ENCODE data around the gene CAMTA2. TPM values are rescaled to one million over a fixed set of nuclear protein-coding genes. Genes with fewer than 3 reads are reported as not detected.
A peak's percentile ranks its signal among the peaks of the same experiment; 100 is the strongest.

CAMTA2 gene
- total RNA-seq, 1 experiment from 2014 or later, result 9.5 TPM

DNA sequence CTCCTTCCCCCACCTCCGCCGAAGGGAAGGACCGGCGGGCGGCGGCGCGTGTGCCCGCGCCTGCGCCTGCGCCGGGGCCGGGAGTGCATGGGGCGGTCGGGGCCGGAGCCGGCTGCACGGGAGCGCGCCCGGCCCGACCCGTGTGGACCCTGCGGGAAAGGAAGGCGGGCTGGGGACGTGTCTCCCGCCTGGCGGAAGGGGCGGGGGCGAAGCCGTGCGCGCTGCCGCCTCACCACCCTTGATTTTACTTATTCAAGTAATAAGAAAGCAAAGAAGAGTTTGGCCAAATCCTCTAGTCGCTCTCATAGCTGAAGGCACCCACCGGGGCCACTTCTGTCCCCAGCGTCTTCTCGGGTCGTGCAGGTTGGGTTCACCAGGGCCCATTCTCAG is 38.5 kb downstream of the CAMTA2 start:
- H3K9me2 ChIP-seq (replicated peaks; ENCODE audit: insufficient read depth, low read length), result no peaks in the 10 kb centered on the region
- peak; percentile 96 for DNase-seq
- peak overlapping the region; percentile 94 for H3K9ac ChIP-seq (ENCODE audit: low read length)
- peak overlapping the region; percentile 98 for H3K4me2 ChIP-seq (ENCODE audit: low read depth, low read length, poor library complexity, severe bottlenecking)
- H3K4me1 ChIP-seq (ENCODE audit: low read length), result peaks cover 58% of the 10 kb centered on the region
- H3K4me3 ChIP-seq (ENCODE audit: low read length), result peak overlapping the region; percentile 99
- H3K79me2 ChIP-seq (ENCODE audit: low read length), result peaks cover 38% of the 10 kb centered on the region
- H3K27me3 ChIP-seq (ENCODE audit: low read length), result no peaks in the 10 kb centered on the region
- H3K9me3 ChIP-seq (ENCODE audit: low read length), result no peaks in the 10 kb centered on the region
- peak overlapping the region; percentile 98 for H3K27ac ChIP-seq (ENCODE audit: low read length)
- H2AFZ ChIP-seq (ENCODE audit: low read length), result no peak overlapping the region
- H3K36me3 ChIP-seq (ENCODE audit: insufficient read depth, low read length), result peaks cover 21% of the 10 kb centered on the region
- H4K20me1 ChIP-seq (ENCODE audit: insufficient read depth, low read depth, low read length), result peaks cover 35% of the 10 kb centered on the region

DNA sequence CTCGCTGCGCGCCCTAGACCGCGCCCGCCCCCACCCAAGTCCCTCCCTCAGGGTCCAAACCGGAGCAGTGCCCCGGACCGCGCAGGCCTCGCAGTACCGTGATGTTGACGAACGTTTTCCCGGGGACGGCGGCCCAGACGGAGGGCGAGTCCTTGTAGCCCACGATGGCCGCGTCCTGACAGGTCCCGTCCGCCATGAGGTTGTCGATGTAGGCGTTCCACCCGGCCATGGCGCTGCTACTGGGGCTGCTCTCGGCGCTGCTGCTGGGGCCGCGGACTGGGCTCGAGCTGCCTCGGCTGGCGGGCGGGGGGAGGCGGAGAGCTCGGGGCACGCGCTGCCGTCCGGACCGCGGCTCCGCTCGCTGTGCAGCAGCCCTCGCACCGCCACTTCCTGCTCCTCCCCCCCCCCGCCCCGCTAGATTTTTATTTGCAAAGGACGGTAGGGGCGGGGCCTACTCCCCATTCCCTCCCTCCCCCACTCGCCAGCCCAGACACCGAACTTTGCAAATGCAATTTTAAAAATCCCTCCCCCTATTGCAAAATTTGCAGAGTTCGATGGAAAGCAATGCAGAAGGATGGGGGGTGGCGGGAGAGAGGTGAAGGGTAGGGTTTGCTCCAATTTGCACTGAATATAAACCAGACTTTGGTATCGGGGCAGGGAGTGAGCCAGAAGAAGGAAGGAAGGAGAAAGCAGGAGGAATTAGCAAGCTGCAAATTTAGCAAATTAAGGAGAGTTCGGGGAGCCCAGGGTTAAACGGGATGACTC is 39.1 kb downstream of the CAMTA2 start, which contains the start of gene PFN1:
PFN1 (minus strand) TSS at position 365 of the 765 bp plus-strand sequence; CDS start at position 229, 136 bp downstream.
- Histone ChIP-seq H2AFZ (ENCODE audit: low read length) (no peak within 1 kb of the TSS), H3K4me1 (ENCODE audit: low read length) (peaks cover 63% of the 10 kb centered on the region), H3K79me2 (ENCODE audit: low read length) (peaks cover 38% of the 10 kb centered on the region)

DNA sequence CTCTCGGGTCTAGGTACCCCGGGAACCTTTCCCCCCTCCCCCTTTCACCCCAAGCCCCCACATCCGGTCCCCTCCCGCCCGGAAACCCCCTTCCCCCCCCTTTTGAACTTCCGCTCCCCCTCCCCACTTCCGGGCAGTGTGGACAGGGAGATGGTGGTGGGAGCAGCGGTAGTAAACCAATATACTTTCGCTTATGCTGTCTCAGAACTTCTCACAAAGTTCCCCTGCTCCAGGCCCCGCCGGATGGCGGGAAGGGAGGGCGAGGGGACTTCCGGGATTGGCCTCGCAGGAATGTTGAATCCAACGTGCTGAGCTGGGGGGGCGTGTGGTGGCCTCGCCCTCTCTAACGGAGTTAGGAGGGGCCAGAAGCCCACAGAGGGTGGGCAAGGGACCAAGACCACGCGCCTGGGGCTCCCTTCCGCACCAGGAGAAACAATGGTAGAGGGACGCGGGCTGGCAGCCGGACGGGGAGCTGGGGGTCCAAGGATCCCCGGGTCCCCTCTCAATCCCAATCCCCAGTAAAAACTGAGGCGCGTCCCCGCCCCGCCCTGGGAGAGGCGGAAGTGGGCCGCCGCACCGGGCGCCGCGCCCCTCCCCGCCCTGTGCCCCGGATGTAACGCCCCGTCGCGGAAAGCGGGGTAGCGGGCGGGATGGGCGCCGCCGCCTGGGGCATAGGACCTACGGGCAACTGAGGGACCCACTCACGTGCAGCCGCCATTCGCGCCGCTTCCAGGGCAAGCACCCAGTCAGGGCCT is 39.9 kb downstream of the CAMTA2 start:
- peaks cover 43% of the 10 kb centered on the region for H3K79me2 ChIP-seq (ENCODE audit: low read length)

More for the DNA sequence above, 39.1 kb downstream of the CAMTA2 start, which contains the start of gene PFN1:
- DNase-seq, result peak; percentile 98
- no peaks in the 10 kb centered on the region for H3K9me2 ChIP-seq (replicated peaks; ENCODE audit: insufficient read depth, low read length)
- H3K27ac ChIP-seq (ENCODE audit: low read length), result peak within 1 kb of the TSS; percentile 98
- H3K4me3 ChIP-seq (ENCODE audit: low read length), result peak within 1 kb of the TSS; percentile 99
- H3K36me3 ChIP-seq (ENCODE audit: insufficient read depth, low read length), result peaks cover 24% of the 10 kb centered on the region
- no peaks in the 10 kb centered on the region for H3K27me3 ChIP-seq (ENCODE audit: low read length)
- peaks cover 35% of the 10 kb centered on the region for H4K20me1 ChIP-seq (ENCODE audit: insufficient read depth, low read depth, low read length)
- peak within 1 kb of the TSS; percentile 100 for H3K9ac ChIP-seq (ENCODE audit: low read length)
- no peaks in the 10 kb centered on the region for H3K9me3 ChIP-seq (ENCODE audit: low read length)
- peak within 1 kb of the TSS; percentile 98 for H3K4me2 ChIP-seq (ENCODE audit: low read depth, low read length, poor library complexity, severe bottlenecking)

DNA sequence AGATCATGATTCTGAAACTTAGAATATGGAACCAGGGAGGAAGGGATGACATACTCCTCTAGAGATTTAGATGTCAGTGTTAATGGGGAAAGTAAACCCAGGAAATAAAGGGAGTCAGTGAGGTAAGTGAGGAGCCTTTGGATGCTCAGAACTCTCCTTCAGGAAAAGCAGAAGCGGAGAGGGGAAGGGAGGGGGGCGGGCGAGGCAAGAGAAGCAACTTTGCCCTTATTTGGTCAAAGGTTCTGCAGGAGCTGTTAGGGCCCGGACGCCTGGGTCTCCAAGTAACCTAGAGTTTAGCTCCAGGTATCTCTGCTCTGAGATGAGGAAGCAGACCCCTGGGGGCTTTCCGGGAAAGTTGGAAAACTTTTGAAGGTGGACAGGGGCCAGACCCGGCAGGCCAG is 40.5 kb downstream of the CAMTA2 start:
- DNase-seq, result no peak
- no peaks in the 10 kb centered on the region for H3K9me3 ChIP-seq (ENCODE audit: low read length)
- peaks cover 35% of the 10 kb centered on the region for H4K20me1 ChIP-seq (ENCODE audit: insufficient read depth, low read depth, low read length)
- H3K79me2 ChIP-seq (ENCODE audit: low read length), result peaks cover 49% of the 10 kb centered on the region
- H3K9ac ChIP-seq (ENCODE audit: low read length), result peak overlapping the region; percentile 100
- no peaks in the 10 kb centered on the region for H3K9me2 ChIP-seq (replicated peaks; ENCODE audit: insufficient read depth, low read length)
- no peaks in the 10 kb centered on the region for H3K27me3 ChIP-seq (ENCODE audit: low read length)
- H3K36me3 ChIP-seq (ENCODE audit: insufficient read depth, low read length), result peaks cover 35% of the 10 kb centered on the region
- H3K4me2 ChIP-seq (ENCODE audit: low read depth, low read length, poor library complexity, severe bottlenecking), result peak overlapping the region; percentile 98
- H3K4me1 ChIP-seq (ENCODE audit: low read length), result peaks cover 77% of the 10 kb centered on the region
- peak overlapping the region; percentile 98 for H3K27ac ChIP-seq (ENCODE audit: low read length)
- H2AFZ ChIP-seq (ENCODE audit: low read length), result no peak overlapping the region
- H3K4me3 ChIP-seq (ENCODE audit: low read length), result peak overlapping the region; percentile 99

More for the DNA sequence above, 39.9 kb downstream of the CAMTA2 start:
- Histone ChIP-seq H3K4me3 (ENCODE audit: low read length) (peak overlapping the region; percentile 99), H2AFZ (ENCODE audit: low read length) (no peak overlapping the region), H3K9me2 (replicated peaks; ENCODE audit: insufficient read depth, low read length) (no peaks in the 10 kb centered on the region), H3K27me3 (ENCODE audit: low read length) (no peaks in the 10 kb centered on the region), H3K4me2 (ENCODE audit: low read depth, low read length, poor library complexity, severe bottlenecking) (peak overlapping the region; percentile 98), H3K36me3 (ENCODE audit: insufficient read depth, low read length) (peaks cover 31% of the 10 kb centered on the region), H4K20me1 (ENCODE audit: insufficient read depth, low read depth, low read length) (peaks cover 35% of the 10 kb centered on the region), H3K9me3 (ENCODE audit: low read length) (no peaks in the 10 kb centered on the region), H3K9ac (ENCODE audit: low read length) (peak overlapping the region; percentile 100), H3K27ac (ENCODE audit: low read length) (peak overlapping the region; percentile 98), H3K4me1 (ENCODE audit: low read length) (peaks cover 71% of the 10 kb centered on the region)
- peak; percentile 84 for DNase-seq

DNA sequence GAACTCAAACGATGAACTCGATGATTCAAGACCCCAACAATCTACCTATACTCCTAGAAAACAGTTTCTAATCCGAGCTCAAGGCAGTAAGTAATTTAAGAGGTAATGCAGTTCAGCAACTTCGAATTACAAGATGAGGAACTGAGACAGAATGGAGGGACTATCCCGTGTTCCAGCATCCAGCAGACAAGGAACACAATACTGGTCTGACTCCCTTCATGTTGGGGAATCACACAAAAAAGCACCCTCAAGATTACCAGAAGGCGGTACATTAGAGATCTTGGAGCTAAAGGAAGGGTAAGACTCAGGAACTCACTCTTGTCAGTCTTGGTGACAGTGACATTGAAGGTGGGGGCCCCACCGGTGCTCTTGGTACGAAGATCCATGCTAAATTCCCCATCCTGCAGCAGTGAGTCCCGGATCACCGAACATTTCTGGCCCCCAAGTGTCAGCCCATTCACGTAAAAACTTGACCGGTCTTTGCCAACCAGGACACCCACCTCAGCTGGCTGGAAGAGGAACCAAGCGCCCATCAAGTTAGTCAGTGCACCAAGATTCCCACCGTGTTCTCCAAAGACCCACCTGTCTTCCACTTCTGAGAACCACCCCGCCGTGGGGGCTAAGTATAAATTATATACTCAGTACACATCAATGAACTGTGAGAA is 41.0 kb downstream of the CAMTA2 start:
- H3K36me3 ChIP-seq (ENCODE audit: insufficient read depth, low read length), result peaks cover 35% of the 10 kb centered on the region
- H3K9me3 ChIP-seq (ENCODE audit: low read length), result no peaks in the 10 kb centered on the region
- no peaks in the 10 kb centered on the region for H3K27me3 ChIP-seq (ENCODE audit: low read length)
- H3K9me2 ChIP-seq (replicated peaks; ENCODE audit: insufficient read depth, low read length), result no peaks in the 10 kb centered on the region
- H3K9ac ChIP-seq (ENCODE audit: low read length), result peak overlapping the region; percentile 100
- H3K4me1 ChIP-seq (ENCODE audit: low read length), result peaks cover 78% of the 10 kb centered on the region
- peak overlapping the region; percentile 98 for H3K27ac ChIP-seq (ENCODE audit: low read length)
- peak overlapping the region; percentile 98 for H3K4me2 ChIP-seq (ENCODE audit: low read depth, low read length, poor library complexity, severe bottlenecking)
- no peak for DNase-seq
- H3K4me3 ChIP-seq (ENCODE audit: low read length), result peak overlapping the region; percentile 99
- peaks cover 55% of the 10 kb centered on the region for H3K79me2 ChIP-seq (ENCODE audit: low read length)
- no peak overlapping the region for H2AFZ ChIP-seq (ENCODE audit: low read length)
- H4K20me1 ChIP-seq (ENCODE audit: insufficient read depth, low read depth, low read length), result peaks cover 35% of the 10 kb centered on the region

DNA sequence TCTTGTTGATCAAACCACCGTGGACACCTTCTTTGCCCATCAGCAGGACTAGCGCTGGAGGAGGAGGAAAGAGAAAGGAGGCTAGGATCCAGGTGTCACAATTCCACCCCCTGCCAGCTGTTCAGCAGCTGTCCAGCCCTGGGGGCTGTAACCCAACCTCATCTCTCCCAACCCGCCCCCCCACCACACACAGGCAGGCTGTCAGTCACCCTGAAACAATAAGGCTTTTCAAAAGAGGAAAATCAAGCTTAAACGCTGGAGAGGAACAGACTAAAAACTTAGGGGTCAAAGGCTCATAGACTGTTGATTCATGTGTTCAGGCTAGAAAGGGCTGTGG is 41.6 kb downstream of the CAMTA2 start:
- H2AFZ ChIP-seq (ENCODE audit: low read length), result no peak overlapping the region
- no peak for DNase-seq
- peak overlapping the region; percentile 99 for H3K4me3 ChIP-seq (ENCODE audit: low read length)
- H3K9me2 ChIP-seq (replicated peaks; ENCODE audit: insufficient read depth, low read length), result no peaks in the 10 kb centered on the region
- H3K79me2 ChIP-seq (ENCODE audit: low read length), result peaks cover 56% of the 10 kb centered on the region
- H3K36me3 ChIP-seq (ENCODE audit: insufficient read depth, low read length), result peaks cover 35% of the 10 kb centered on the region
- peak overlapping the region; percentile 100 for H3K9ac ChIP-seq (ENCODE audit: low read length)
- peak overlapping the region; percentile 98 for H3K4me2 ChIP-seq (ENCODE audit: low read depth, low read length, poor library complexity, severe bottlenecking)
- no peaks in the 10 kb centered on the region for H3K9me3 ChIP-seq (ENCODE audit: low read length)
- no peaks in the 10 kb centered on the region for H3K27me3 ChIP-seq (ENCODE audit: low read length)
- peak overlapping the region; percentile 98 for H3K27ac ChIP-seq (ENCODE audit: low read length)
- peaks cover 74% of the 10 kb centered on the region for H3K4me1 ChIP-seq (ENCODE audit: low read length)
- H4K20me1 ChIP-seq (ENCODE audit: insufficient read depth, low read depth, low read length), result peaks cover 35% of the 10 kb centered on the region

DNA sequence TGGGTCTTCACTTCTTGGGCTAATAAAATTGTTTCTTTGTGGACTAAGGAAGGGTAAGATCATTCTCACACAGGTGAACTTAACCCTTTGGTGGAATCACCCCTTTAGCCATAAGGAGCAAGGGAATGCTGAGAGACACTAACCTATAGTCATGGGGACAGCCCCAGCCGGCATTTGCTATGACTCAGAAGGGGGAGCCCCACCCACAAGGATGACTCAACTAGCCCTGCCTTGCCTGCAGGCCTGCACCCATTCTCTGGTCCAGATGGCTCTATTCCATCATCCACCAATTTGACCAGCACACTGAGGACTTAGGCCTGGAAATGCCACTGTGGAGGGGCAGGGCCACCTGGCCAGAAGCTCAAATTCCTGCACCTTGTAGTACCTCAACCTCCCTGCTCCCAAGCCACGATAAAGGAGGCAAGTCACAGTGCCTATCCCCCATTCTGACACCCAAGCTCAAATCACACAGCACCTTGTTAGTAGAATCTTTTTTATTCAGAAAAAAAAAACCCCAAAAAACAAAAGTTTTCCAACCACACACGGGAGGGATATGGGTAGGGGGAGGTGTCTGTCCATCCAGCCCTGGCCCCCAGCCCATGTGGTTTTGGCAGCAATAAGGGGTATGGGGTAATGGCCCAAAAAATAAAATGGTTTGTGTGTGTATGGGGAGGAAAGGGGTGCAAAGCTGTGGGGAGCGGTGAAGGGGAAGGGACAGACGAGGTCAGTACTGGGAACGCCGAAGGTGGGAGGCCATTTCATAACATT is 42.1 kb downstream of the CAMTA2 start:
- H3K9me3 ChIP-seq (ENCODE audit: low read length), result no peaks in the 10 kb centered on the region
- peaks cover 35% of the 10 kb centered on the region for H3K36me3 ChIP-seq (ENCODE audit: insufficient read depth, low read length)
- no peak overlapping the region for H2AFZ ChIP-seq (ENCODE audit: low read length)
- DNase-seq, result peak; percentile 83
- H3K4me3 ChIP-seq (ENCODE audit: low read length), result peak overlapping the region; percentile 37; the same call in 1 of the 2 replicates
- no peaks in the 10 kb centered on the region for H3K9me2 ChIP-seq (replicated peaks; ENCODE audit: insufficient read depth, low read length)
- no peaks in the 10 kb centered on the region for H3K27me3 ChIP-seq (ENCODE audit: low read length)
- peak overlapping the region; percentile 100 for H3K9ac ChIP-seq (ENCODE audit: low read length)
- H4K20me1 ChIP-seq (ENCODE audit: insufficient read depth, low read depth, low read length), result peaks cover 35% of the 10 kb centered on the region
- peaks cover 56% of the 10 kb centered on the region for H3K79me2 ChIP-seq (ENCODE audit: low read length)
- H3K27ac ChIP-seq (ENCODE audit: low read length), result peak overlapping the region; percentile 98
- H3K4me2 ChIP-seq (ENCODE audit: low read depth, low read length, poor library complexity, severe bottlenecking), result peak overlapping the region; percentile 98
- peaks cover 69% of the 10 kb centered on the region for H3K4me1 ChIP-seq (ENCODE audit: low read length)

All from Karpas-422 (cell line).